Duodenal mucosa (tissue), 2 donors: ENCODE results near the gene PCP4.
"Not testable (repeated sequence)": the region's sequence is repeated elsewhere in the genome, so short reads cannot be mapped to it uniquely, and the experiment has no call there.

Source experiments
- H3K27ac ChIP-seq: one replicate; pipeline ENCODE4 v1.7.0; 2013; ENCODE audit warnings: low read depth, low read length
- H3K27me3 ChIP-seq, 2 donors: one replicate each; pipeline ENCODE4 v1.7.0; 2013; ENCODE audit warnings: low read length in 2 of 2, control low read depth in 1 of 2; ENCODE audit not compliant: insufficient read depth in 2 of 2, control insufficient read depth in 1 of 2
- H3K36me3 ChIP-seq, 2 donors: one replicate each; pipeline ENCODE4 v1.7.0; 2013; ENCODE audit warnings: low read length in 2 of 2, control low read depth in 1 of 2; ENCODE audit not compliant: insufficient read depth in 2 of 2, control insufficient read depth in 1 of 2
- H3K4me1 ChIP-seq, 2 donors: one replicate each; pipeline ENCODE4 v1.7.0; 2013; ENCODE audit warnings: low read length in 2 of 2, control low read depth in 1 of 2; ENCODE audit not compliant: insufficient read depth in 2 of 2, control insufficient read depth in 1 of 2
- H3K4me3 ChIP-seq, 2 donors: one replicate each; pipeline ENCODE4 v1.7.0; 2013; ENCODE audit warnings: low read length in 2 of 2, low read depth in 1 of 2
- H3K9ac ChIP-seq, 2 donors: one replicate each; pipeline ENCODE4 v1.7.0; 2013; ENCODE audit warnings: low read length in 2 of 2, low read depth in 1 of 2
- H3K9me3 ChIP-seq, 2 donors: one replicate each; pipeline ENCODE4 v1.7.0; 2013; ENCODE audit warnings: low read length in 2 of 2, control low read depth in 1 of 2; ENCODE audit not compliant: control insufficient read depth in 1 of 2

The PCP4 gene

GRCh38 chr21:39888848-39889247 is 21.6 kb downstream of the PCP4 start:
- Histone ChIP-seq H3K27me3 (no peaks in the 10 kb centered on the region), H3K4me3 (no peak overlapping the region), H3K36me3 (no peaks in the 10 kb centered on the region), H3K9me3 (no peaks in the 10 kb centered on the region), H3K9ac (no peak overlapping the region), H3K4me1 (no peaks in the 10 kb centered on the region), H3K27ac (no peak overlapping the region)

- Histone ChIP-seq H3K27me3 (no peaks in the 10 kb centered on the region), H3K9me3 (no peaks in the 10 kb centered on the region), H3K36me3 (no peaks in the 10 kb centered on the region), H3K4me3 (no peak overlapping the region), H3K27ac (no peak overlapping the region), H3K4me1 (no peaks in the 10 kb centered on the region), H3K9ac (no peak overlapping the region)
Observed at GRCh38 chr21:39891111-39891510, 23.9 kb downstream of the PCP4 start.

GRCh38 chr21:39891863-39892262 is 24.6 kb downstream of the PCP4 start:
- H3K9ac ChIP-seq, H3K4me3 ChIP-seq, H3K36me3 ChIP-seq, H3K4me1 ChIP-seq, H3K27me3 ChIP-seq, H3K27ac ChIP-seq, H3K9me3 ChIP-seq: not testable (repeated sequence)

GRCh38 chr21:39900491-39900890 is 33.3 kb downstream of the PCP4 start:
- no peak overlapping the region for H3K9ac ChIP-seq

GRCh38 chr21:39900911-39901310 is 33.7 kb downstream of the PCP4 start:
- Histone ChIP-seq H3K27me3 (no peaks in the 10 kb centered on the region), H3K4me1 (no peaks in the 10 kb centered on the region), H3K9me3 (no peaks in the 10 kb centered on the region), H3K4me3 (no peak overlapping the region), H3K36me3 (no peaks in the 10 kb centered on the region), H3K27ac (no peak overlapping the region), H3K9ac (no peak overlapping the region)

More at GRCh38 chr21:39900491-39900890, 33.3 kb downstream of the PCP4 start:
- Histone ChIP-seq H3K27me3 (no peaks in the 10 kb centered on the region), H3K4me1 (no peaks in the 10 kb centered on the region), H3K9me3 (no peaks in the 10 kb centered on the region), H3K4me3 (no peak overlapping the region), H3K27ac (no peak overlapping the region), H3K36me3 (no peaks in the 10 kb centered on the region)

- no peaks in the 10 kb centered on the region for H3K4me1 ChIP-seq
Observed at GRCh38 chr21:39902986-39903385, 35.7 kb downstream of the PCP4 start.

GRCh38 chr21:39904457-39904856 is 37.2 kb downstream of the PCP4 start:
- Histone ChIP-seq H3K4me3 (no peak overlapping the region), H3K27ac (no peak overlapping the region), H3K9ac (no peak overlapping the region), H3K4me1 (no peaks in the 10 kb centered on the region), H3K36me3 (no peaks in the 10 kb centered on the region), H3K9me3 (no peaks in the 10 kb centered on the region), H3K27me3 (no peaks in the 10 kb centered on the region)

More at GRCh38 chr21:39902986-39903385, 35.7 kb downstream of the PCP4 start:
- Histone ChIP-seq H3K27ac (no peak overlapping the region), H3K9me3 (no peaks in the 10 kb centered on the region), H3K4me3 (no peak overlapping the region), H3K36me3 (no peaks in the 10 kb centered on the region), H3K27me3 (no peaks in the 10 kb centered on the region), H3K9ac (no peak overlapping the region)

- Histone ChIP-seq H3K36me3 (no peaks in the 10 kb centered on the region), H3K4me1 (no peaks in the 10 kb centered on the region), H3K4me3 (no peak overlapping the region), H3K27me3 (no peaks in the 10 kb centered on the region), H3K27ac (no peak overlapping the region), H3K9ac (no peak overlapping the region), H3K9me3 (no peaks in the 10 kb centered on the region)
Observed at GRCh38 chr21:39908265-39908923, 41.2 kb downstream of the PCP4 start.

GRCh38 chr21:39911286-39912199 is 44.3 kb downstream of the PCP4 start:
- H3K27me3 ChIP-seq, result no peaks in the 10 kb centered on the region
- no peak overlapping the region for H3K4me3 ChIP-seq
- no peaks in the 10 kb centered on the region for H3K36me3 ChIP-seq
- no peak overlapping the region for H3K27ac ChIP-seq
- no peak overlapping the region for H3K9ac ChIP-seq
- H3K4me1 ChIP-seq, result no peaks in the 10 kb centered on the region
- no peaks in the 10 kb centered on the region for H3K9me3 ChIP-seq

- Histone ChIP-seq H3K9me3 (no peaks in the 10 kb centered on the region), H3K4me3 (no peak overlapping the region), H3K27me3 (no peaks in the 10 kb centered on the region), H3K27ac (no peak overlapping the region), H3K9ac (no peak overlapping the region), H3K4me1 (no peaks in the 10 kb centered on the region), H3K36me3 (no peaks in the 10 kb centered on the region)
Observed at GRCh38 chr21:39913706-39914305, 46.6 kb downstream of the PCP4 start.
